NCI-H2107 treated with DMSO at 0.1 percent for 48 hours (cell line): ENCODE measurements around the gene SERPINA5.
"Not testable (repeated sequence)": the region's sequence is repeated elsewhere in the genome, so short reads cannot be mapped to it uniquely, and the experiment has no call there.

Source experiments
- DNase-seq: peaks from one replicate; lab custom pipeline; 2025; ENCODE audit not compliant: unreplicated experiment; lab: John Stamatoyannopoulos, UW

SERPINA5 gene

DNA sequence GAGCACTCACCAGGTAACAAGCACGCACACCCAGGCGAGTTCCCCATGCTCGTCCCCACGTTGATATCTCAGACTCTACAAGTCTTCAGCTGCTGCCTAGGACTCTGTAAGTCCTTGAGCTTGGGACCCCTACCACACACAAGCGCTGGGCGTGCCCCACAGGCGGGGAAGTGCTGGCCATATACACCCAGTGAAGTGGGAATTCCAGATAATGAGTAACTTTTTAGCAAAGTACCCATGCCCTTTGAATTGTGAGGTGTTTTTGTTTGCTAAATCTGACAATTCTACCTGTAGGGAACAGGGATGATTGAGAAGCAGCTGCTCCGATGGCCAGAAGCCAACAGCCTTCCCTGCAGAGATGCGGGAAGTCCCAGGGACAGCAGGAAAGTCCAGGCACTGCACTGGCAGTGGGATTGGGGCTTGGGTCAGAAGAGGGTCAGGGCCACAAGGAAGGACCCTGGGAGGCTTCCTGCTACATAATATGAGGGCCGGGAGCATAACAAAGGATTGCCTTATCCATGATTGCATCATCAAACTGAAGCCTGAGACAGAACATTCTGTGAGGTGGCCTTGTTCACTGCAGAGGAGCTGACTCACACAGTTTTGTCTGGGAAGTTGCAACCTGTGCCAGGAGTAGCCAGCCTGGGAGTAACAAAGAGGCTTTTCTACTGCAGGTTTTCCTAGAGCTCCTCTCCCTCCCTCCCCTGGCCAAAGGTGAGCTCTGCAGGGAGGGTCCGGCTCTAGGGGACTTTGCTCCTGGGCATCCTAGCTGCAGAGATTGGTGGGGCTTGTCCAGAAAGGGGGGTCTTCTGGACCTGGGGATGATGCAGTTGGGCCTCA lies 17.8 kb downstream of the SERPINA5 start:
- DNase-seq: no peak

DNA sequence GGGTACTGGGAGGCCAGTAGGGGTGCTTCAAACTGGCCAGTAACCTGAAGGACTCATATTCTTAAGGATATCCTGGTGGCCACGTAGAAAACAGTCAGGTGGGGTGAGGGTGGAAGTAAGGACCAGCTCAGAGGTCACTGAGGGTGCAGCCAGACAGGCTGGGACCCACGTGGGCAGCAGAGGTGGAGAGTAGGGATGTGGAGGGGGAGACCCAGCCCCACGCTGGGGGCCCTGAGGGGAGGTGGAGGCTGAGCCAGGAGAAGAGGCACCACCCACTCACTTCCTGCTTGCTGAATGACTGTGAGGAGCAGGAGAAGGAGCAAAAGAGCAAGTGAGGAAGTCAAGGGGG lies 18.4 kb downstream of the SERPINA5 start:
- DNase-seq: no peak

DNA sequence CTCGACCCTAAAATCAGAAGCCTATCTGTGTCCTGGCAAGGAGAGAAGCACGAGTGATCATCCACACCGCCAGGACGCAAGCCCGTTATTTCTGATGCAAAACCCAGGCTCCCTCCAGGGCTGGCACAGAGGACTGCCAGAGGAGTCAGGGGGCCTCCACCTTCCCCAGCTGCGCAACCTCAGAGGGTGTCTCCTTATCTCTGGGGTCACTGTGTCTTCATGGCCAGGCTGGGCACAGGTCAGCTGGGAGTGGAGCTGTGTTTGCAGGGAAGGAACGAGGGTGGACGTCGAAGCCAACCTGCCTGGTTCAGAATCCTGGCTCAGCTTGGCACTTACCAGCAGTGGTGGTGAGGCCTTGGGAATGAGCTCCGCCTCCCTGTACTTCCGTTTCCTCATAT lies 18.9 kb downstream of the SERPINA5 start:
- no peak for DNase-seq

DNA sequence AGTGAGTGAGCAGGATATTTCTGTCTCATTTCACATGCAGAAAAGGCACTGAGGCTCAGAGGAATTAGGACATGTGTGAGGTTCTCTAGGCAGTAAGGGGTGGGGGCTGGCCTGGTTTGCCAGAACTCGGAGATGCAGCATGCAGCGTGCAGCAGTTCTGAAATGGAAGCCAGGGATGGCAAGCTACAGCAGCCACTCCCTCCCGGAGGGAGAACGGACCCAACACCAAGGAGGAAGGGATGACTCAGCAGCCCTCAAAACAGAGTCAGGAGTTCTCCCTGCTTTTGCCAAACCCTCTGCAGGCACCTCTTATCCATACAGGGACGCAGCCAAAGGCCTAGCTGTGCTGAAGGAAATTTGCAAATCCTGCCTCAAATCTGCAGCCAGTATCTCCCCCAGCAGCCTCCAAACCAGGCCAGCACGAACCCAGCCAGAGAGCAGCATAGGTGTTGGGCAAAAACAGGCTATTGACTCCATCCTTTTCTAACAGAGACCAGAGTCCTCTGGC lies 20.7 kb downstream of the SERPINA5 start:
- no peak for DNase-seq

DNA sequence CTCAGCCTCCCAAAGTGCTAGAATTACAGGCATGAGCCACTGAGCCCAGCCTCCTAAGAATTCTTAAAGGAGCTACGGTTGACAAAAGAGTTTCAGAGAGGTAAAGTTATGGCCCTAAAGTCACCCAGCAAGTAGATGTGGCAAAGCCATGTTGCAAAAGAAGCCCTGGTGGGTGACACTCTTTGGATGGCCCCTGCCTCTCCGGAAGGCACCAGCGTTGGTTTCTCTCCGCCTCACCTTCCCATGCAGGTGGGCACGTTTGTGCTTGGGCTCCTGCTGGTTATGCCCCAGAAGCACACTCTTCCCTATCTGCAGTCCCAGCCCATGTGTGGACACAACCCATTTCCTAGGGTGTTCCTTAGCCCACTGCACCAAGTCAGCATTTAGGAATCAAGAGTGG lies 21.5 kb downstream of the SERPINA5 start:
- no peak for DNase-seq

DNA sequence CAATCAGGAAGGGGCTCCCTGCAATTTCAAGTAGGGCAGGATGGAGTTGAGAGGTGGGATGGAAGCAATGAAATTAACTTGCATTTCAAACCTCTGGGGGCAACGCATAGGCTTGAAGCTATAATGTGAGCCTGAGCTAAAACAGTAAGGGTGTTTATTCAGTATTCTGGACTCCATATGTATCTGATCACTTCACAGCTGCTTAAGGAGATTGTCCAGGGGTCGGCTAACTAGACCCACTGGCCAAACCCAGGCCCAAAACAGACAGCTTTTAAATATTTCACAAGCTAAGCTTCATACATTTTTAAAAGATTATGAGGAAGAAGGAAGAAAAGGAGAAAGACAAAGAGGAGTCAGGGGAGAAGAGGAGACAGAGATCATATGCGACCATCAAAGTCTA lies 24.1 kb downstream of the SERPINA5 start:
- no peak for DNase-seq

DNA sequence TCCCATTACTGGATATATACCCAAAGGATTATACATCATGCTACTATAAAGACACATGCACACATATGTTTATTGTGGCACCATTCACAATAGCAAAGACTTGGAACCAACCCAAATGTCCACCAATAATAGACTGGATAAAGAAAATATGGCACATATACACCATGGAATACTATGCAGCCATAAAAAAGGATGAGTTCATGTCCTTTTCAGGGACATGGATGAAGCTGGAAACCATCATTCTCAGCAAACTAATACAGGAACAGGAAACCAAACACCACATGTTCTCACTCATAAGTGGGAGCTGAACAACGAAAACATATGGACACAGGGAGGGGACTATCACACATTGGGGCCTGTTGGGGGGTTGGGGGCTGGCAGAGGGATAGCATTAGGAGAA lies 27.7 kb downstream of the SERPINA5 start:
- DNase-seq: not testable (repeated sequence)

DNA sequence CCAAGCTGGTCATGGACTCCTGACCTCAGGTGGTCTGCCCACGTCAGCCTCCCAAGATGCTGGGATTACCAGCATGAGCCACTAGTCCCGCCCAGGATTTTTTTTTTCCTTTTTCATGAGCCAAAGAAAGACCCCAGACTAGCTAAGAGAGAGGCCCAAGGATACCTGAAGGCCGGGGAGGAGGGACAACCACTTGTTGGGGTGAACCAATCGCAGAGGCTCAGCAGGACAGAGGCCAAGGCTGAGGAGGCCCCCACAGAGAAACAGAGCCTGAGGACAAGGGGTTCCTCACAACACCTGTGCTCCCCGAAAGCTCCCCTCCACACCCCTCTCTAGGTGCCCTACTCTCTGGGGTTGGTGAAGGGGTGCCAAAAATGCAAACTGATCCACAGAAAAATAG lies 30.0 kb downstream of the SERPINA5 start:
- DNase-seq: no peak

DNA sequence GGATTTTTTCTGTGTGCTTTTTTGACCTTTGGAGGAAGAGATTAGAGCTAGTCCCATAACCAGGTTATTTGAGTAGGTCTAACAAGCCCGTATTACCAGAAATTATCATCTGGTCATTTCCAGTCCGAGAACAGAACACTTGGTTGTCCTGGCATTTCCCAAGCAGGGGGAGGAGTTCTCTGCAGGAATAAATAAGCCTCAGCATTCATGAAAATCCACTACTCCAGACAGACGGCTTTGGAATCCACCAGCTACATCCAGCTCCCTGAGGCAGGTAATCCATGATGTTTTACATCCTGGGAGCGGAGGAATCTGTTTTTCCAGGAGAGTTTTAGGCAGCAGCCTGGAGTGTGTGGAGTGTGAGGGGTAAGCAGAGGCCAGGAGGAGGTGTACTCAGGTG lies 30.9 kb downstream of the SERPINA5 start, which contains the start of gene SERPINA3:
TSS of gene SERPINA3 (plus strand) at position 218 of the 400 bp plus-strand sequence. CDS start 2,051 bp downstream, outside the sequence.
- DNase-seq: no peak

DNA sequence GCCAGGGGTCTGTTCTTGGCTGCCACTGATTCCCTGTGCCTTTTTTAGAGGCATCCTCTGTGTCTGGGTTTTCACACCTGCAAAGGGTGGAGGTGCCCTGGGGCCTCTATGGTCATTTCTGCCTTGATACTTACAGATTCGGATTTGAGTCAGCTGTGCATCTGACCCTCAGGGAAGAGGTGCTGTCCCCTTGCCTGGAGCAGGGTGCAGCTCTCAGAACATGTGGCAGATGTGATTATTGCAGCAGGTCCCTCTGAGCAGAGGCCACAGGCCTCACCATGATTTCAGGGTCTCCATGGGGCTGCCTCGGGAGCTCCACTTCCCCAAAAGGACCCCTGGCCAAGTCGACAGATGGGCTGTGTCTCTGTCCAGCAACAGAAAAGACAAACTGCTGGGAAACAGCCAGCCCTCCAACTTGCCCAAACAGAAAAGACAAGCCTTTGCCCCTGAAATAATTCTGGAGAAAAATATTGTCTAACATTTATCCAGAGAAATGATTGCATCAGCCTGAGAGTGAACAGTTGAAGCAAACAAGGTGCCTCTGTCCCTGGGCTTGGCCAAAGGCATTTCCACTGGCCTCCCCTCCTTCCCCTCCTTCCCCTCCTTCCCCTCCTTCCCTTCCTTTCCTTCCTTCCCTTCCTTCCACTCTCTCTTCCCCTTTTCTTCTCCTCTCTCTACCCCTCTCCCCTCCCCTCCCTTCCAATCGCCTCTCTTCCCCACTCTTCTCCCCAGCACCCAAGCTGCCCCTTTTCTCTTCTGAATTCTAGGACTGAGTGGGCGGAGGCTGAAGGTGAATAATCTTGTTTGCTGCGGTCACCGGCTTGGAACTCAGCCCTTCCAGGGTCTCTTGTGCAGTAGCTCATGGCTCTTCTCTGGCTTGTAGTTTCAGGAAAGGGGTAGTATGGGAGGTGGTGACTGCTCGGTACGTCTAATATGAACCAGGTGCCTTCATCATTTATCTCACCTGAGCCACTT lies 31.6 kb downstream of the SERPINA5 start:
- no peak for DNase-seq

DNA sequence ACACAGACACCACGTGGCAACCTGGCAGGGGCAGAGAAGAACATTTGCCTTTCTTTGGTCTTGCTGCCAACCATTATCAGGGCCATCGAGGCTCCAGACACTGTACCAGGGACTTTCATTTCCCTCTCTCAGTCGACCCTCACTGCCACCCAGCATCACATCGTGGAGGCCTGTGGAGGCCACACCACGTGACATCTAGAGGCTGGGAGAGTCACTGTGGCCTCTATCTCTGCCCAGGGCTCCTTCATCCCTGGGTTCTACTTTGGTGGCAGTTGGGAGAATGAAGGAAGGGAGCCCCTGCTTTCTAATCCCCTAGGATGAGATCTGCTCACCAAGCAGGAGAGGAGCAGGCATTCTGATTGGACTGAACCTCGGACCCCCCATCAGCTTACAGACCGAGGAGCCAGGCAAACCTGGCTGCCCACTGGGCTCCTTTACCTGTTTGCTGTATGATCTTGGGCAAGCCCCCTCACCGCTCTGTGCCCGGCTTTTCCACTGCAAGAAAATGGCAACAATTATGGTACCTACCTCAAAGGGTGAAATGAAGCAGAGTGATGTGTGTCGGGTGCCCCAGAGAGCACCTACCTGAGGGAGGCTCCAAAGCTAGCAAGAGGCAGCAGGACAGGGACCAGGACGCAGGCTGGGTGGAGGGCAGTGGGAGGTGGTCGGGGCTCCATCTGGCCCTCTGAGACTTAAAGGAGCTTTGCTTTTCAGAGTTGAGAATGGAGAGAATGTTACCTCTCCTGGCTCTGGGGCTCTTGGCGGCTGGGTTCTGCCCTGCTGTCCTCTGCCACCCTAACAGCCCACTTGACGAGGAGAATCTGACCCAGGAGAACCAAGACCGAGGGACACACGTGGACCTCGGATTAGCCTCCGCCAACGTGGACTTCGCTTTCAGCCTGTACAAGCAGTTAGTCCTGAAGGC lies 32.8 kb downstream of the SERPINA5 start:
- no peak for DNase-seq

DNA sequence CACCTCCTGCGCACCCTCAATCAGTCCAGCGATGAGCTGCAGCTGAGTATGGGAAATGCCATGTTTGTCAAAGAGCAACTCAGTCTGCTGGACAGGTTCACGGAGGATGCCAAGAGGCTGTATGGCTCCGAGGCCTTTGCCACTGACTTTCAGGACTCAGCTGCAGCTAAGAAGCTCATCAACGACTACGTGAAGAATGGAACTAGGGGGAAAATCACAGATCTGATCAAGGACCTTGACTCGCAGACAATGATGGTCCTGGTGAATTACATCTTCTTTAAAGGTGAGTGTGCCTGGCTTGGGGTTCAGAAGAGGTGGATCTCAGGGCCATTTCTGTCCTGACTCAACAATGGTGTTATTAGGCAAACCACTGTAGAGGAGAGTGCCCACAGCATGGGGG lies 33.6 kb downstream of the SERPINA5 start:
- DNase-seq: no peak

DNA sequence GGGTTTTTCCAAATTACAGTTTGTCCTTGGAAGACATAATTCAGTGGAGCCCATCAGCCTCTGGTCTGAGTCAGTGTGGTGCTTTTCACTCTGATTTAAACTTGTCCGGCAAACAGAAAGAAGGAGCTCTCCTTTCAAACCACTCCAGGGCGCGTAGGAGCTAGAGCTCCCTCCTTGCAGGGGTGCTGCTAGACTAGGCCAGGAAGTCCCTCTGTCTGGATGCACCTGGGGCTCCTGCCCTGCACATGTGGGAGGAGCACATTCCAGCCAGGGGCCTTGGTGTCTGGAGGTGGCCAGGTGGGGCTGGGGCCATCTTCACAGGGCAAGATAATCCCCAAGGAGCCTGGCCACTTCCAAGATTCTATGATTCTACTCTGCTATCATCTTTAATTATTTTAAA lies 34.0 kb downstream of the SERPINA5 start:
- no peak for DNase-seq

DNA sequence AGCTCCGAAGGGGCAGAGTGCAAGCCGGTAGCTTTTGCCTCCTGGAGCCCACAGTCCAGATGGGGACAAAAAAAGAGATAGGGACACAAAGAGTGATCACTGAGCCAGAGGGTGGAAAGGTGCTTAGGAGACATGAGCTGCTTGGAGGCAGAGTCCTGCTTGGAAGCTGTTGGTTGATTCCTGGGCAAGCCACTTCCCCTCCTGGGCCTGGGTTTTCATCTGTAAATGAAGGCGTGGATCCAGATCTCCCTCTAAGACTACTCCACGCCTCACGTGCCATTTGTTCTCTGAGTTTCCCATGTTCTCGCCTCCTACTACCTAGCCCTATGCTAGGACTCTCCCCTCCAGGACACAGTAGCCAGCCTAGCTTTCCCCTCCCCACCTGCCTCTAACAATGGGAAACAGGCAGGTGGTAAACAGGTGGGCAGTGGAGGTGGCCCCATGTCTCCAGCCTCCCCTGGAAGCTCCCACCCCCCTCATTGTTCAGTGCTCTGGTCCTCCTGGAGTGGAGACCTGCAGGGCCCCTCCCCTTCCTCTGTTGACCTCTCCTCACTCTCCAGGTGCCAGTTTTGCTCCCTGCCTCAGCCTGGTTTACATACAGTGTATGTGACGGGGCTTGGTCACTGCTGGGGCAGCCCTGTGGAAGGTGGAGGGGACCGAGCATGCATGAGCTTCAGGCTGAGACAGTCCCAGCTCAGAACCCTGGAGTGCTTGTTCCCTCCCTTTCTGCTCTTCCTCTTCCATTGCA lies 34.8 kb downstream of the SERPINA5 start:
- no peak for DNase-seq

DNA sequence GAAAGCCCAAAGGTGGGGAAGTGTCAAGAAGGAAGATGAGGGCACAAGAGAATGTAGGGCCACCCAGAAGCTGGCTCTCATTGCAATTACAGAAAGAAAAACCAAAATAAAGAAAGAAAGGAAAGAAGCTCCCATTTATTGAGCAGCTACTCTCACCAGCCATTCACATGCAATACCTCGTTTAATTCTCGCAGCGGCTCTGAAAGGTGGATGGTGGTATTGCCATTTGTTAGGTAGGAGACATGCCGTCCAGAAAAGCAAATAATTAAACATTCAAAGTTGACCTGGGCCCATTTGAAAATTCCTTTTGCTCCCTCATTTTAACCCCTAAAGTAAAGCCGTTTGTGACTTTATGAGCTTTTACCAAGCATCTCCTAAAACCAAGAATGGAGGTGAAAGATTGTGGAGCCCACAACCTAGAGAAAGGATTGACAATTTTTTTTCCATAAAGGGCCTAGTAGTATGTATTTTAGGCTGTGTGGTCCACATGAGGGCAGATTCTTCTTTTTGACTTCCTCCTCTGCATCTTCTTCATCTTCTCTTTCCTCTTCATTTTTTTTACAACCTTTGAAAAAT lies 36.2 kb downstream of the SERPINA5 start:
- DNase-seq: no peak

DNA sequence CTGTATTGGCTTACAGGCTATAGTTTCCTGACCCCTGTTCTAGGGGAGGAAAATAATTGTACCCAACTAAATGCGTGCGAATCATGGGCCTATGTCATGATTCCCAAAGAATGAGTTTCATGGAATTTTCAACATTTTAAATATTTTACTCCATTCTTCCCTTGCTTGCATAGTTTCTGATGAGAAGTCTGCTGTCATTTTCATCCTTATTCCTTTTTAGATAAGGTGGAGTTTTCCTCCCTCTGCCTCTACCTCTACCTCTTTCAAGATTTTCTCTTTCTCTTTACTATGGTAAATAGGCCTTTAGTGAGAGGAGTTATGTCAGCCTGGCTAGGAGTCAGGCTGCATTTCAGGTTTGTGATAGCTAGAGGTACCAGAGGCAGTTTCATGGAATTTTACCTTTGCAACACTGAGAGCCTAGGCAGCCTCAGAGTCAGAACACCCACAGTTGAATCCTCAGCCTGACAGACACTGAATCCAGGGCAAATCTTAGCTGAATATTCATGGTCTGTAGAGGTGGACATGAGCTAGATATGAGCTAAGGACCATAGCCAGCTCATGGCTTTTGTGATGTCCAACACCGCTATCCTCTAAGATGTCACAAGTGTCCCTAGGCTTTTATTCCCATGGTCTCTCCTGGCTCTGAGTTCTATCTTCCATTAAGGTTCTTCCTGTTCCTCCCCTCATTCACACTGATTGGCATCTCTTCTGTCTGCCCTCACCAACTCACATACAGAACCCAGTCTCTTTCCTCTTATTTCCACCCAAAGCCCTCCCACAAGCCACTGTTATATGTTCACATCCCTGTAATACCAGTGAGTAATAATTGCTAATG lies 37.0 kb downstream of the SERPINA5 start:
- DNase-seq: no peak

DNA sequence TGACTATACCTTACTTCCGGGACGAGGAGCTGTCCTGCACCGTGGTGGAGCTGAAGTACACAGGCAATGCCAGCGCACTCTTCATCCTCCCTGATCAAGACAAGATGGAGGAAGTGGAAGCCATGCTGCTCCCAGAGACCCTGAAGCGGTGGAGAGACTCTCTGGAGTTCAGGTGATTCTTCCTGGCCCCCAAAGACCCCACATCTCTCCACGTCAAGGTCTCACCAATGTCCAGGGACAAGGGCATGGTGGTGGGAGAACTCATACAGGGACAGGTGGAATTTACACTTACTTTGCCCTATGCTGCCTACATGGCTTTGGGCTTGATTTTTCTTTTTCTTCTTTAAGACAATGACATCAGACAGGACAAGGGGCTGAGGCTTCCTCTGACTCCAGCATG lies 38.1 kb downstream of the SERPINA5 start:
- no peak for DNase-seq

DNA sequence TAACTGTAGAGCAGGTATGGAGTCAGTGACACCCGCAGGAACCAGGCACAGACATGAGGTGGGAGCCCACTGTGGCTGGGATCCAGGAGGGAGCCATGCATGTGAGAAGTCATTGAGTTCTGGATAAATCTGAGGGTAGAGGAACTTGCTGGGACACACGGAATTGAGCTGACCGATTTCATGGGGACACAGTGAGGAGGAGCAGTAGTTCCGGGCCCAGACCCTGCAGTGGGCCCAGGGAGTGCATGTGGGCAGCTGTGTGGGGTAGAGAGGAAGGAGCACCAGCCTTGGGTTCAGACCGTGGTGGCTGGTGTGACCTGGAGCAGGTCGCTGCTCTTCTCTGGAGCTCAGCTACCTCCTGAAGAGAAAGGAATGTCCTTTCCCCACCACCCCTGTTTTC lies 39.4 kb downstream of the SERPINA5 start:
- no peak for DNase-seq
